RKO (cell line): ENCODE results near the gene PKN3.

ENCODE experiments used
- DNase-seq: peaks from one replicate; pipeline ENCODE4 v3.0.0-alpha.2; 2016; ENCODE audit warnings: low spot score

The PKN3 gene

DNA sequence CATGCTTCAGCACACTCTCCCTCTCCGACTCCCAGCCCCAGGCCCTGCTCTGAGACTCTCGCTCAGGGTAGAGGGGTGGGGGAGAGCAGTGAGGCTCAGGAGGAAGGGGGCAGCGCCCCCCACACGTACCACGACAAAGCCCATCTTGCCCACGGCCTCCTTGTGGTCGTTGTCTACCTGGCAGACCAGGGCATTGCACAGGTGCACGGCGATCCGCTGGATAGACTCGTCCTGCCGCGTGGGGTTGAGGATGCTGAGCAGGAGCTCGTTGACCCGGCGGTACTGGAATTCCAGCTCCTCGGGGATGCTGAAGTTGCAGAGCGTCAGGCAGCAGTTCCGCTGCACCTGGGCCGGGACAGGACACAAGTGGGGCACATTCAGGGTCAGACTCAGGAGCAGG is 40.1 kb downstream of the PKN3 start:
- DNase-seq, result no peak

DNA sequence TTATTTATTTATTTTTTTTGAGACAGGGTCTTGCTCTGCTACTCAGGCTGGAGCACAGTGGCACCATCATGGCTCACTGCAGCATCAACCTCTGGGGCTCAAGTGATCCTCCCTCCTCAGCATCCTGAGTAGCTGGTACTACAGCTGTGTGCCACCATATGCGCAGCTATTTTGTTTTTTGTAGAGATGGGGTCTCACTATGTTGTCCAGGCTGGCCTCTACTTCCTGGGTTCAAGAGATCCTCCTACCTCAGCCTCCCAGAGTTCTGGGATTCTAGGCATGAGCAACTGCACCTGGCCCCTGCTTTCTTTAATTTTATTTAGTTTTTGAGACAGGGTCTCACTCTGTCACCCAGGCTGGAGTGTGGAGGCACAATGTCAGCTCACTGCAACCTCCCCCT is 41.1 kb downstream of the PKN3 start:
- DNase-seq, result no peak

DNA sequence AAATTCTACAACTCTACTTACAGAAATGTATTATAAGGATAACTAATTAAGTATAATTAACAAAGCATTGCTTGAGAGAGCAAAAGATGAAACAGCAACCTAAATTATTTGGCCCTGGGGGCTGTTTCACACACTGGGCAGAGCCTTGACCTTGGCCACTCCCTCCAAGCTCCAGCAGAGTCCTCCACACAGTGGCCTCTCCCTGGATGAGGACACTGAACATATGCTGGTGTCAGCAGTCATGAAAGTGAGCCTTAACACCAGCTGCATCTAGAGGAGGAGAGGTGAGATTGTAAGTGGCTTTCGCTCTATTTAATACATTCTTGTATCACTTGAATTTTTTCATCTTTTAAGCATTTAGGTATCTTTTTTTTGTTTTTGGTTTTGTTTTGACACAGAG is 44.9 kb downstream of the PKN3 start:
- no peak for DNase-seq

DNA sequence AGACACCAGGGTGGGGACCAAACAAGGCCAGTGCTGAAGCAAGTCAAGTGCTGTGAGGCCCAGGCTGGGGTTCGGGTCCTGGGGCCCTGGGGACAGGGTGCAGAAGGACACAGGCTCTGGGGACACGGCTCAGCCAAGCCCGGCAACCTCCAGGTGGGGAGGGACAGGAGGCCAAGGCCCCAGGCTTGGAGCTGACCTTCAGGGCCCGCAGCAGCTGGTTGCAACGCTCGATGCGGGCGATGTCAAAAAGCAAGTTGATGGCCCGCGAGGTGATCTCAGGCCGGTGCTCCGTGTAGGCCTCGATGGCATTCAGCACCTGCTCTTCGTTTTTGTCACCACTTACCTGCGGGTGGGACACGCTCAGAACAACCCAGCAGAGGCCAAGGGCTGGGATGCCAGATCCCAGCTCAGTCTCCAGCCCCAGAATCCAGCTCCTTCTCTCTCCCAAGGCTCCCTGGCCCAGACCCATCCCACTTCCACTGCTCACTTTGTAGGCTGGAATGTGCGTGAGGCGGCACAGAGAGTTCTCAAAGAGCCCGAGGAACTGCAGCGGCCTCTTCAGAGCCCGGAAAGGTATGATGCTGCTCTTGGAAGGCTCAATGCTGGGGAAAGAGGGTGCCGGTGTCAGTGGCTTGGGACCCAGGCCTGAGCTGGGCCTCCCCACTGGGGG is 48.8 kb downstream of the PKN3 start:
- DNase-seq, result no peak

DNA sequence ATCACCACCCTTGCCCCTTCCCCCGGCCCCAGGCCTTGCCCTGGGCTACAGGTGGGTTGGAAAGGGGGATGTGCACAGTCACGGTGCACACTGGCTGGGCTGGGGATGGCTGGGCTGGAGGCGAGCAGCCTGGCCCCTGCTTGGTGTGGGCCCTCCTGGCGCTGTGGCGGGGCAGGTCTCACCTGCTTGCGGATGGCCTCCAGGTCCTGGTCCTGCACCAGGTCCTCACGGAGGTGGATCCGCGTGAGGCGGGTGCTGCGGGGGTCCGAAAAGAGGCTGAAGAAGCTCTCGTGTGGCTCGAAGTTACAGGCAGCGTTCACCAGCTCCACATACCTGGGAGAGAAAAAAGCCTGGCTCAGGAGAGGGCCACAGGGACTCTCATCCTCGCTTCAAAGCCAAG is 51.3 kb downstream of the PKN3 start:
- no peak for DNase-seq

DNA sequence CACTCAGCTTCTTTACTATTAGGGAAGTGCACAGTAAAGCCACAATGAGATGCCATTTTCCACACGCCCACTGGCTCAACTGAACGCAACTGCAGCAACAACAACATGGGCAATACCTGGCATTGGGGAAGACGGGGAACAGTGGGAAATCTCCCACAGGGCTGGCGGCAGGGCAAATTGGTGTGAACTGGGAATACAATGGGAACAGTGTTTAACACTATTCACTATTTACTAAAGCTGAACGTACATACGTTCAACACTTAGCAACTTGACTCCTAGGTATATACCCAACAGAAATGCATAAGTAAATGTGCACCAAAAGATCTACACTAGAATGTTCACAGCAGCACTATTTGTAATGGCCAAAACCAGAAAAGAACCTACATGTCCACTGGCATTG is 55.3 kb downstream of the PKN3 start:
- no peak for DNase-seq

DNA sequence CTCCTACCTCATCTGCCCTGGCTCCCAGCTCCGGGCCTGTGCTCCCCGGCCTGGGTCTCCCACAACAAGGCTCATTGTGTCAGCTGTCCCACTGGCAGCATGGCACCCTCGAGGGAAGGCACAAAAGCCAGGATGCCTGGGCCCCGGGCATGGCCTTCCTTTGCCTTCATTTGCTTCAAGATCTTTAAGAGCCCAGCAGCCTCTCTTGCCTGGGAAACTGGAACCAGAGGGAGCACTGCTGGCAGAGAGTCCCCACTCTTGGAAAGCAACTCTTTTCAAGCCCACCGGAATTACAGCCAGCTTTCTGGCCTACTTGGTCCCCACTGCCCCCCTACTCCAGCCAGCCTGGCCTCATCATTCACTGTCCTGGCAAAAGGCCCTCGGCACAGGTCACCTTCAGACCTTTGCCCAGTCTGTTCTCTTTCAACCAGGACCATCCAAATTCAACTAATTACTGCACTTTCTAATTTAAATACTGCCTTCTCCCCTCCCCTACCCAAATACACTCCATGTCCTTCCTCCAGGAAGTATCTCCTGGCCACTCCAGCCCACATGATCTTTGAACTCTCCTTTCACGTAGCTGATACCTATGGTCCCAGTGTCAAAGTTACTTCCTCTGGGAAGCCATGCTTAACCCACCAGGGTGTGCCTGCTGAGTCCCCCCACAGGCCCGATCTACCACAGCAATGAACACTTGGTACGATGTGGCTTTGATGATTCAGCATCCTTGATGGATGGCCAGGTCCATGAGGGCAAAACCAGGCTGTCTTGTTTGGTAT is 60.6 kb downstream of the PKN3 start:
- DNase-seq, result no peak

DNA sequence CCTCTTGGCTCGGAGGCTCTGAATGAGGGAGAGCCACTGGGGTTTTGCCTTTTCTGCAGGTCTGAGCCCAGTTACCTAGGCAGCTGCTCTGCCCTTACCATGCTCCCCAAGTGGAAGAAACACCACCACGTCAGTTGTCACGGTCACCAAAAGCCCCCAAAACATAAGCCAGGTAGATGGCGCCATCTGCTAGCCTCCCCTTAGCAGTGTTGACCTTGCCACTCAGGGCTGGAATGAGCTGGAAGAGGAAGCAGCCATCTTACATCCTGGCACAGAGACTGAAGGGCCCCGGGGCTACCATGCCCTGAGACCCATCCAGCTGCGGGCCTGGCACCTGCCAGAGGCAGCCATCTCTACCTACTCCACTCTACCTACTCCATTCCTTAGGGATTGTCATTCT is 62.1 kb downstream of the PKN3 start:
- DNase-seq, result no peak

DNA sequence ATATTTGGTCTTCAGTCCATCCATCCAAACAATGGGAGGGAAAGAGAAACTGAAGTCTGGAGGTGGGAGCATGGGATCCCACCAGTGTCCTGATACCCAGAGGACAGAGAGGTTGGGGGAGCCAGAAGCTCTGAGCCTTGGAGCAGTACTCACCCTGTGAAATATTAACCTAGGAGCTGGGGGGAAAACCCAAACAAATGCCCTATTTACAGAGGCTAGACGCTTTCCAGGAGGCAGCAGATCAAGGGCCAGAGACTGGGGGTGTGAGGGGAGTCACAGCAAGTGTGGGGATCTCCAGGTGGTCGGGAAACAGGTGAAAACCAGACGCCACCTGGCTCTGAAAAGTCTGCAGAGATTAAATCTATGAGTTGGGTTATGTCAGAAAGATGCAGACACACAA is 63.2 kb downstream of the PKN3 start:
- DNase-seq, result no peak

DNA sequence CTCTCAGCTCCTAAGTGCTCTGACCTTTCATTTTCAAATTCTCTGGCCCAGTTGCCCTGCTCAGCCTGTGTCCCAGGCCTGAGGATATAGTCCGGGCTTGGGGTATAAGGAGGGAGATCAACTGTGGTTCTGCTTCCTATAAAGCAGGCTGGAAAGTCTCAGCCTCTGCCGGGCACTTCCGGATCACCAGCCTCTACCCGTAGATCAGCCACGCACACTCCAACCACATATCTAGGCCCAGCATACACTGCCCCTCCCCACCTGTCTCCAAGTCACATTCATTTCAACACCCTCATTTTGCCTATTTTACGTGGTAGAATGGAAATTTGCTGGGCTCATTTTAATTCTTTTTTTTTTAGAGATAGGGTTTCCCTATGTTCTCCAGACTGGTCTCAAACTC is 66.3 kb downstream of the PKN3 start:
- no peak for DNase-seq
